RCC 7860 (cell line): ENCODE results near the gene CKB.

Source experiments
- DNase-seq: peaks from one replicate; pipeline ENCODE4 v3.0.0-alpha.2; 2015; ENCODE audit warnings: low spot score
- FAIRE-seq: peaks from 2 replicates; lab custom pipeline; 2012; peaks lifted over from hg19 to GRCh38; lab: Jason Lieb, UNC

Gene CKB

DNA sequence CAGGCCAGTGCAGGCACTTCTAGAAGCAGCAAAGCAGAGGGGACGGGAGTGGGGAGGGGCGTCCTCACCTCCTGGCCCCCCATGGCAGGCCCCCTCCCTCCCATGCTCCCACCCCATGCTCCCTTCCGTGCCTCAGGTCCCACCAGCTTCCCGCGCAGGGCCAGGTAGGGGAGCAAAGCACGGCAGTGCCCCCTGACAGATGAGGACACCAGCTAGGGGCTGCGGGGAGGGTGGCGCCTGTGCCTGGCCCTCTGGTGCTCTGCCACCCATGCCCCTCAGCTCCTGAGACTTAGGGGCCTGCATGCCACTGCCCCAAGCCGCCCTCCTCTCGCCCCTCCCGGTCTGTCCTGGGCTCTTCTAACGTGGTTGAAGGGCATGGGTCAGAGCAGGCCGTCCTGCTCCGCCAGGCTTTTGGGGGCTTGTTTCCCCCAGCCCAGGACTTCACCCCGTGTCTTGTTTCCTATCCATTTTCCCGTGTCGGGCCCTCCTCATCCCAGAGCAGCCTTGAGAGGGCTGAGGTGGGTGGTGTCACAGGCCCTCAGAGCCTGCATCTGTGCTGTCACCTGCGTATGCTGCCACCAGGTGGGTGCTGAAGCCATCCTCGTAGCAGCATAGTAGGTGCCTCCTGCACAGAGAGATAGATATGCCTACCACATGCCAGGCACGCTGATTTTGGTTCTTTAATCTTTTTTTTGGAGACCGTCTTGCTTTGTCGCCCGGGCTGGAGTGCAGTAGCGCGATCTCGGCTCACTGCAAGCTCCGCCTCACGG is 16.6 kb upstream of the CKB start:
- FAIRE-seq (no peak), DNase-seq (no peak)

DNA sequence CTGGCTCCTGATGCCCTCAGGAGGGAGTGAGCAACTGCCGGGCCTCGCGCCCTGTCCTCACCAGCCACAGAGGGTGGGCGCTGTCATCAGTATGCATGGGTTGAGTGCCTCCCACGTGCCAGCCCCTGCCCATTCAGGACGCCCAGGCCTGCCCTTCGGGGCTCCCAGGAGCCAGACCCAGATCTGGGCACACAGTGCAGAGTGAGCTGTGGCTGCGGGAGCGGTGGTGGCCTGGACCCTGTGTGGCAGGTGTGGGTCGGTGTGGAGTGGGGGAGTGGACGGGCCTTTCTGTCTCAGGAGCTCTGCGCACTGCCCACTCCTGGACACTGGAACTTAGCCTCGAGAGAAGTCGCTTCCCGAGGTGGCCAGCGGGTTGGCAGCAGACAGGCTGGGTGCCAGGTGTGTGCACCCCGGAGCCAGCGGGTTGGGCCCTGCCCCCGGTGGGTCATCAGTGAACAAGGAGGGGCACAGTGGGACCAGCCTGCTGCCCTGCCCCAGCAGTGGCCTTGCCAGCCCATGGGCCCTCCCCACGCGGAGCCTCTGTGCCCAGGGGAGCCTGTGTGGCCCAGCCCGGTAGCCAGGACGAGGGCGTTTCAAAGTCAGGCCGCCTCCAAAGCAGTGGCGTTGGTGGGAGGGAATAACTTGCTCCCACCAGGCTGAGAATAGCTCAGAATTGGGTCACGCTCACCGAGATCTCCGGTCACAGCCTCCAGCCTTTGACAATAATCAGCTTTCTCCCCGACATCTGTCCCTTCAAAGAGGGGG is 15.8 kb upstream of the CKB start:
- no peak for FAIRE-seq
- no peak for DNase-seq

DNA sequence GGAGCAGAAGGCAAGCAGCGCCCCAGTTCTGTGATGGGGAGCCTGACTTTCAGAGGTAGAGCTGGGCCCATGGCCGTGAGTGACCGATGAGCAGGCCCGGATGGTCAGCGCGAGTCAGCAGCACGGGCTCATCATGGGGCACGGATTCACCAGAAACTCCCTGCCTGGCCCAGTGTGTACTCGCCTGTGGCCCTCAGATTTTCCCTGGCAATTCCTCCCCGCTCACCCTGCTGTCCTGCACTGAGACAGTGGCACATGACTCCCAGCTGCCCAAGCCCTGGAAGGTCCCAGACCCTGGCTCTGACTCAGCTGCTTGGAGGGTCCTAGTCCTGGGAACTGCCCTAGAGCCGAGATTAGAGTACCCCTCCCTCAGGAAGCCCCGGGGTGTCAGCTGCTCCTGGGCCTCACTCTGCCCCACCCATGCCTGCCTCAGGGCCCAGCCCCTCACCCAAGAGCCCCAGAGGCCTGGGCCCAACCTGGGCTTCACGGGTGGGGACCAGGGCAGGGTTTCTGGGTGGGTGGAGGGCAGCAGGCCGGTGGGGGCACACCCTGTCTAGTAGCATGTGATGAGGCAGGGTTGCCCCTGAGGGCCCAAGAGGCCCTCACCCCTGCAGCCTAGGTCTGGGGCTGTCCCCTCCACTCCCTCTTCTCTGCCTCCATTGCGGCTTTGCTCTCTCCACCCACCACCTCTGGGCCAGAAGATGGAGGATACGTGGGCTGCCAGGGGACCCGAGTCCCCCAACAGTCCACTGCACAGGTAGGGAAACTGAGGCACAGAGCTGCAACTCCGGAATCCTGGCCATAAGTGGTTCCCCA is 14.8 kb upstream of the CKB start:
- FAIRE-seq = no peak
- peak; percentile 37 for DNase-seq

DNA sequence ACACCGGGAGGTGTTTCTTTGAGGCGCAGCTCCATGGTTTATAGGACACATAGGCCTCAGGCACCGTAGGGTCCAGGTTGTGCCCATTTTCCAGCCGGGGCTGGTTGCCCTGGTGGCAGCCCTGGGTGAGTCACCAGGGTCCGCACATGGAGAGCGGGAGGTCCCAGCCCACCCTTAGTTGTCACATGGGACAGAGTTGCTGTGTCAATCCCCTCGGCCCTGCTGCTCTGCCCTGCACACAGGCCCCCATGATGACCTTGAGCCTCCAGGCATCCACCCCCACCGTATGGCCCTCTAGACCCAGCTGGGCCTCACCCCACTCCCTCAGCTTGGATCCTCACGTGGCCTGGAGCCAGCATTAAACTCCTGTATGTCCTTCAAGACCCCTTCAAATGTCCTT is 14.1 kb upstream of the CKB start:
- no peak for DNase-seq
- no peak for FAIRE-seq

DNA sequence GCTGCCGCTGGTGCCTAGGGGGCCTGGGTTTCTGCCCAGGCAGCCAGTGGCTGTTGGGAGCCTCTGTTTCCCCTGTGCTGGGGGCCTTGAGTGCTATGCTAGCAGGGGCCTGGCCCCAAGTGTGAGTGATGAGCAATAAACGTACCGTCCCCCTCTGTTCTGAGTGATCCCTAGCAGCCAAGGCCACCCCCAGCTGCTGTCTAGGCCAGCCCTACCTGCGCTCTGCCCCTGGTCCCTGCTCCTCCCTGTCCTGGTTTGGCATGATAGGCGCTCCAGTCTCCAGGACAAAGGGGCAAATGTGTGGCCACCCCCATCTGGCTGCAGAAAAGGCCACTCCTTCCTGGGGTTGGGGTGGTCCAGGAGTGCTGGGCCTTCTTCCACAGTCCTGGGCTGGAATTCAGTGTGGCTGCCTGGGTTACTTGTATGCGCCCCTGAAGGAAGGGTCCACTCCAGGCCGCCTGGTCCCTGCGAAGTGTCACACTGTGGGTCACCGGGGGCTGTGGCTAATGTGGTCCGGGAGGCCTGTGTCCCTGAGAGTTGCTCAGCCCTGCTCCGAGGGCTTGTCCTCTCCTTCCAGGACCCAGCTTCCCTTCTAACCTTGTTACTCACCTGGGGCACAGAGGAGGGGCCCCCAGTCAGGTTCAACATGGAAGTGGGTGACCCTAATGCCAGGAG is 13.4 kb upstream of the CKB start:
- DNase-seq (no peak), FAIRE-seq (no peak)

DNA sequence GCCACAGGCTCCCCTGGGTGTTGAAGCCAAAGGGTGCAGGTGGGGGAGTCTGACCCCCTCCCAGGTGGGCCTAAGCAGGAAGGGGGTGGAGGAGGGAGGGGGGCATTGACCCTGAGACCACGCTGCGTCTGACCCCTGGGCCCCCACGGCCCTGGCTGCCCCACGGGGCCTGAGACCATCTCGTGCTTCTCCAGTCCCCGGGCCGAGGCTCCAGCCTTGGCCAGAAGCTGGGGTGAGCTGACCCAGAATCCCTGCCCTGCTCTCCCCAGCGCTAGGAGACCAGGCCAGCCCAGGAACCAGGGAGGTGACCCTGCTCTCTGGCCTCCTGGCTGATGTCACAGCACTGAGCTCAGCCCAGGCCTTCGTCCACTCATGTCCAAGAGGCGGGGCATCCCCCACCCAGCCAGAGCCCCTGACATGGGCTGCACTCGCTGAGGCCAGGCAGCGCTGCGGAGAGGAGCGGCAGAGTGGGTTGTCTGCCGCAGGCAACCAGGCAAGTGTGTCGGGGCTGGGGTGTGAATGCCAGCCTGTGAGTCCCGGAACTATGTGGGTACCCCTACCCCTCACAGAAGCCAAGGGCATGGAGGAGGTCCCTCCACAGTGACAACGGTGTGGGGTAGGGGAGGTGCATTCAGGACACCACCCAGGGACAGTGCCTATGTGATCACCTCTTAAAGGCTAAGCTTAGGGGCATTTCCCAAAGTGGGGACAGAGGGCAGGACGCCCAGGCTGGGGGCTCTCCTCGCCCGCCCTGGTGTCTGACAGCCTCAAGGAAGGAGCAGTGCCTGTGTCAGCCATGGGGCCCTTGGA is 12.7 kb upstream of the CKB start:
- no peak for FAIRE-seq

DNA sequence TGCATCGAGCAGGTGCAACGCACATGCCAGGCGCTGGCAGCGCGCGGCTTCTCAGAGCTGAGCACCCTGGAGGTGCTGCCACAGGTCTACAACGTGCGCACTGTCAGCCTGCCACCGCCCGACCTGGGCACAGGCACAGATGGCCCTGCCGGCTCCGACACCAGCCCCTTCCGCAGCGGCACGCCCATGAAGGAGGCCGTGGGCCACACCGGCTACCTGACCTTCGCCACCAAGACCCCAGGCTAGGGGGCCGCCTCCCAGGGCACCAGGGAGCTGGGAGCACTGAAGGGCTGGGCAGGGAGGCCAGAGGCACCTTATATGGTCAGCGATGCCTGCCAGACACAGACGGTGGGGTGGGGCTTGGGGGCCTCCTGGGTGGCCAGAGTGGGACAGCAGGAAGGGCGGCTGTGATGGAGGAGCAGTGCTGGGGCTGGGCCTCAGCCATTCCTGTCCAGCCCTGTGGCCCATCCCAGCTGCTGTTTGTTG is 12.0 kb upstream of the CKB start:
- DNase-seq = no peak
- no peak for FAIRE-seq

More for the DNA sequence above, 12.7 kb upstream of the CKB start:
- DNase-seq = no peak

DNA sequence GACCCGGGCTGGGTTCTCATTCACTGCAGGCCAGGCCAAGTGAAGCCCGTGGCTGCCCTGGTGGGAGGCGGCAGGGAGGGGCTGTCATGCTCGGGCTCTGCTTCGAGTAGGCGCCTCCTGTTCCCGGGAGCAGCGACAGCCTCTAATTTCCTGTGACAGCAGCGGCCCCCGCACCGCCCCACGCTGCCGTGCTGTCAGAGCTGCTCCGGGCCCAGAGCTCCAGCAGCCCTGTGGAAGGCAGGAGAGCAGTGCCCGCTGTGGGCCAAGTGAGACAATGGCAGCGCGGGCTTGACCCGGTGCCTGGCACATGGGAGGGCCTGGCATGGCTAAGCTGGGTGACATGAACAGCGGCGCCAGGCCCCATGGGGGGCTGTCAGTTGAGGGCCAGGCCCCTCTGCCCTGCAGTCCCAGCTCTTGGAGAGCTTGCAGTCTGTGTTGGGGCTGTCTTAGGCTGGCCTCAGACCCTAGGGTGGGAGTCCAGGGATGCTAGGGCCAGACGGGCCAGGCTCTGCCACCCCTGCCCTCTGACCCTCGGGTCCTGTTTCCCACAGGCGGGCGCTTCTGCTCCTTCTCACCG is 11.5 kb upstream of the CKB start:
- FAIRE-seq (no peak), DNase-seq (no peak)

DNA sequence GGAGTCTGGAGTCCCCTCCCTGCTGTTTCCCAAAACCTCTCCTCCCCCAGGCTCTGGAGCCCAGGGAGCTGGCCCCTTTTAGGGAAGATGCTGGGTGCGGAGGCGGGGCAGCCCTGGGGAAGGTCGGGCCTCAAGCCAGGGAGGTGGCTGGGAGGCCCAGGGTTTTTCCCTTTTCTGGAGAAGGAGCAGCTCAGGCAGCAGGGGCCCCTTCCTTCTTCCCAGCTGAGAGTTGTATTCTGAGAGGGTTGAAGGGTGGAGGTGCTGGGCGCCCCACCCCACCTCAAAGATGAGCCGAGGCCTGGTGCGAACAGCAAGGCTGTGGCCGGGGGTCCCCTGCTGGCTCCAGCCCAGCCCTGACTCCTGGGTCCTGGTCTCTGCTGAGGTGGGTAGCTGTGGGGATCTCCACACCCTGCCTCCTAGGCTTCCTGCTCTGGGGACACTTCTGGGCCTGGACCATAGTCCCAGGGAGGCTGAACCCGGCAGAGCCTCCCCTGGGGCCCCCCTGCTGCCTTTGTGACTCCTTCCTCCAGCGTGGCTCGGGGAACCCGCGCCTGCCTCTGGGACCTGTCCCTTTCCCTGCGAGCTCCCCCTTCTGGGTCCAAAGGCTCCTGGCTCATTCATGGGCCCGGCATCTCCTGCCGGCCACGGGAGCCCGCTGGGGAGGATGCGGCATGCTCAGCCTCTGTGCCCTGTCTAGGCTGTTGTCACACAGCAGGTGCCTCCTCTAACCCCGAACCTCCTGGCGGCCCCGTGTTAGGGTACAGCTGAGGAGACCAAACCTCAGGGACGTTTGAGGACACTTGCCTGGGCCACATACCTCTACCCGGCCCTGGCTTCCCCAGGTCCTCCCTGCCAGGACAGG is 10.7 kb upstream of the CKB start:
- FAIRE-seq = no peak
- DNase-seq = no peak

DNA sequence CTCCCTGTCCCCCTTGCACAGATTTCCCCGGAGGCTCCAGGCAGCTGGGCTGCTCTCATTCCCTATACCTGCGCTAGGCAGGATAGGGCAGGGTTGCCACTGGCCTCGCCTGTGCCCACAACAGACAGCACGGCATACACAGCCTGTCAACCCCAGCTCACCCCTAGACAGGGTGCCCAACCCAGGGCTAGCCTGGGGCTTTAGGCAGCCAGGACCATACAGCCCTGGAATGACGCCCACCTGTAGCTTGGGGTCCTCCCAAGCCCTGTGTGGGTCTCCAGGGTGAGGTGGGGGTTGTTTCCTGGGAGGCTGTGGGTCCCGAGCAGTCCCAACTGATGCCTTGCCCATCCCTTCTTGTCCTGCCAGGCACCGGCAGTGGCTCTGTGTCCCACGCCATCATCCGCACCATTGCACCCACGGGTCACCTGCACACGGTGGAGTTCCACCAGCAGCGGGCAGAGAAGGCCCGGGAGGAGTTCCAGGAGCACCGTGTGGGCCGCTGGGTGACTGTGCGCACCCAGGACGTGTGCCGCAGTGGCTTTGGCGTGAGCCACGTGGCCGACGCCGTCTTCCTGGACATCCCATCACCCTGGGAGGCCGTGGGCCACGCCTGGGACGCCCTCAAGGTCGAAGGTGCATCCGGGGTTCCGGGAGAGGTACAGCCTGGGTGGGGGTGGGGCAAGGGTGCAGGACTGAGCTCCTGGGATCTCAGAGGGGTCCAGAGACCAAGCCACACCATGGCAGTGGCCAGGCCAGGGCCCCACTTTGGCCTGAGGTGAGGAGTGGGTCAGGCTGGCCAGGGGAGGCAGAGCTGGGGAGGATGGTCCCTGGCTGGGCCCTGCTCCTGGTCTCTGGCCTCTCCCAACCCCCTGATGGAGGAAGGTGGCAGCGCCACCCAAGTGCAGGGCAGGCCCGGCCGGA is 9.8 kb upstream of the CKB start:
- FAIRE-seq = no peak

DNA sequence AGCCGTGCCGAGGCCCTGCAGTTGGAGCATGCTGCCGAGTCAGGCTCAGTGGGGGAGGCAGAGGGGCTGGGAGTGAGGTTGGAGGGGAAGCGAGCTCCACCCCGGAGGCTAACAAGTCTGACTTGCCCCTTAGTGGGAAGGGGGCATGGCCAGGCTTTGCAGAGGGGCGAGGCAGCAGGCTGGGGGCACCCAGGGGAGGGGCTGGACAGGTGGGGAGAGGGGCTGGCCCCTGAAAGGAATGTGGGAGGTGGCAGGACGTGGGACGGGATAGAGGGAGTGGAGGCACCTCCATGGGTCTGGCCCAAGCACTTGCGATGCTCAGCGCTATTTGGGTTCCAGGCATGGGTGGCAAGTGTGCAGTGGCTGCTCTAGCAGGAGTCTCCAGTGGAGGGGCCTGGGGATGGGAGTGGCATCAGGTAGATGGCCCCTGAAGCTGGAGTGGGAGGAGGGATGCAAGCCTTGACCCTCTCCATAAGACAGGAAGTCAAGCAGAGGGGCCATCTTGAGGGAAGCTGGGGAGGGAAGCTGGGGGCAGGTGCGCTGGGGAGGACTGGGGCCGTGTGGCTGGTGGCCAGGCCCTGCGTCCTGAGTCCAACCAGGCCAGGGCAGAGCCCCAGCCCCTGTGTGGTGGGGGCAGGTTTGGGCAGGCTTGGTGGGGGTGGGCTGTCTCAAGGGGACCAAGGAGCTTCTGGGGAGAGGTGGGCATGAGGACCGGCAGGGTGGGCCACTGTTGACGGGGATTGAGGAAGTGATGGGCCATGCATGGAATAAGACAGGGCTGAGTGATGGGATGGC is 9.0 kb upstream of the CKB start:
- FAIRE-seq (no peak), DNase-seq (no peak)

More for the DNA sequence above, 9.8 kb upstream of the CKB start:
- DNase-seq = no peak

DNA sequence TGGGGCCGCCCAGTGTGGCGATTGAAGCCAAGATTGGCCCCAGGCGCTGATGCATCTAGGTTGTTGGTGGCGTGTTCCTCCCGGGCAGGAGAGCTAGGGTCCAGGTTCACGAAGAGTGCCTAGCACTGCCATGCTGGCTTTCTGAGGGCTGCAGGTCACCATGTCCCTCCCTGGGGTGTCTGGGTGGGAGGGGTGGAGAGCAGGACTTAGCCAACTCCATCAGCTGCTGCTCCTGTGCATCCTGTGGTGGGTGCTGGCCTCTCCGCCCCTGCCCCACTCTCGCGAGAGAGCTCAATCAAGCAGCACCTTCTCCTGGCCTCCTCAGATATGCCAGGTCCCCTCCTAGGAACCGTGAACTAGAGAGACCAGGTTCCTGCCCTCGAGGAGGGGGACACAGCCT is 8.2 kb upstream of the CKB start:
- no peak for DNase-seq
- no peak for FAIRE-seq

DNA sequence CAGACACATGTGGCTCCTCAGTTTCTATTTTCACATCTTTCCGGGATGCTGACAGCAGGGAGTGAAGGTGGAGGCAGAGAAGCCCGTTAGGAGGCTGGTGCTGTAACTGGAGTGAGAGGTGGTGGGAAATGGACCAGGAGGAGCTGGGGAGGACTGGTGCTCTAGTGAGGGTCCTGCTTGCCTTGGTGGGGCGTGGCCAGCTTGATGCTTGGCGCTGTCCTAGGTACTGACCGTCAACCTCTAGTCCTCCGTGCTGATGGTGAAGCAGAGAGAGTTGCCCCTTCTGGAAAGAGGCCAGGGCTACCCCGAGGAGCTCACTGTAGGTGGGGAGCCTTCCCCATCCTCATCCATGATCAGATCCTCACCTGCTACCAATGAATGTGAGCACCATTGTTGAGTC is 7.8 kb upstream of the CKB start:
- FAIRE-seq (no peak), DNase-seq (no peak)

DNA sequence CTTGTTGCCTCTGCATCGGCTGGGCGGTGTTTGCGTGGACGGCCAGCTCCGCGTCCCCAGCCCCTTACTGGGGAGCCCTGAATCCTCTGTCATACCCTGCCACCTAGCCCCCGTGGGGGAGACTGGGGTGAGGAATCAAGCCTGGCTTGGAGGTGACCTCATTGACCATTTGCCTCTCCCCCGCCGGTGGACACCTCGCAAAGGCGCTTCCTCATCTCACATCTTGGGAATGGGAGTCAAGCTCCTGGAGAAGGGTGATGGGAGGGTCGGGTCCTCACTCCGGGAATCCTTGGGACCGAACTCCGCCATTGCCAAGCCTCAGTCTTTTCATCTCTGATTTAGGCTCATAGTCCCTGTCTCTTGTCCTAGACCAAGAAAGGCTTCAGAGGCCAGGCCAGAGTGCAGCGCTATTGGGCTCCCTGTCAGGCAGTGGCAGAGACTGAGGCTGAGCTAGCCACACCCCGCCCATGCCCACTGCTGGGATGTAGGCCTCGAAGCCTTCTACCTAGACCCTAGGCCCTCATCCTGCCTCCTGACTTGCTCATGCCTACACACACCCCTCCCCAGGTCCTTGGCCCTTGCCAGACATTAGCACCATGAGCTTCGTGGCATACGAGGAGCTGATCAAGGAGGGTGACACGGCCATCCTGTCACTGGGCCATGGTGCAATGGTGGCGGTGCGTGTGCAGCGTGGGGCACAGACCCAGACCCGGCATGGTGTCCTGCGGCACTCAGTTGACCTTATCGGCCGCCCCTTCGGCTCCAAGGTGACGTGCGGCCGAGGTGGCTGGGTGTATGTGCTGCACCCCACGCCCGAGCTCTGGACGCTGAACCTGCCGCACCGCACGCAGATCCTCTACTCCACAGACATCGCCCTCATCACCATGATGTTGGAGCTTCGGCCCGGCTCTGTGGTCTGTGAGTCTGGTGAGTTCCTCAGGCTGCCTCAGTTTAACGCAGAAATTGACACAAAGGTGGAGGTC is 7.0 kb upstream of the CKB start:
- FAIRE-seq = no peak
- no peak for DNase-seq

DNA sequence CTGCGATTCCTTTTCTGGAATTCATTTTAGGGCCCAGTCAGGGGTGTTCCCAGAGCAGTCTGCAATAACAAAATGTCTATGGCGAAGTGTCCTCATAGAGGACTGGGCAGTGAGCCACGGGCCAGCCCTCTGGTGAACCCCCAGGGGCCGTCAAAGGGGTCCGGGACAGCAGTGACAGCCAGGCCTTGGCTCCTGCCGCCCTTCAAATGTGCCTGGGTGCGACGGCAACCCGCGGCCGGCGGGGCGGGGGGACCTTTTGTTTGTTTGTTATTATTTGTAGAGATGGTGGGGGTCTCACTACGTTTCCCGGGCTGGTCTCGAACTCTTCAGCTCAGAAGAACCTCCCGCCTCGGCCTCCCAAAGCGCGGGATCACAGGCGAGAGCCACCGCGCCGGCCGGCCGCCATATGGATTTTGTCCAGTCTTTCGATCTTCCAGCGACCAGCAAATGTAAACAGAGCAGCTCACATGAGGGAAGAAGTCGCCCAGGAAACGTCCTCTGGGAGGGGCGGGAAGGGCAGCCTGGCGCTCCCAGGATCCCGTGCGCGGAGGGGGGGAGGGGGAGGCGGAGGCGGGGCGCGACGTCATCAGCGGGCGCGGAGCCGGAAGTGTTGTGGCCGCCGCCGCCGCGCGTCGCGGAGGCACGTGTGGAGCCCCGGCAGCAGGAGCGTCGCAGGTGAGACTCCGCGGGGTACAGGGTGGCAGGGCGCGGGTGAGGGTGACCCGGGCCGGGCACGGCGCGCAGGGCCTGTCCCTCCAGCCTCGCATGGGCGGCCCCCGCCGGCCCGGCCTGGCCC is 6.2 kb upstream of the CKB start, which contains the start of gene TRMT61A:
TRMT61A (plus strand) TSS at position 610 of the 796 bp plus-strand sequence. CDS start 783 bp downstream, outside the sequence.
- FAIRE-seq (no peak), DNase-seq (peak; percentile 62)
